Measurements from ENCODE around the gene RBMS1.

RBMS1 gene

DNA sequence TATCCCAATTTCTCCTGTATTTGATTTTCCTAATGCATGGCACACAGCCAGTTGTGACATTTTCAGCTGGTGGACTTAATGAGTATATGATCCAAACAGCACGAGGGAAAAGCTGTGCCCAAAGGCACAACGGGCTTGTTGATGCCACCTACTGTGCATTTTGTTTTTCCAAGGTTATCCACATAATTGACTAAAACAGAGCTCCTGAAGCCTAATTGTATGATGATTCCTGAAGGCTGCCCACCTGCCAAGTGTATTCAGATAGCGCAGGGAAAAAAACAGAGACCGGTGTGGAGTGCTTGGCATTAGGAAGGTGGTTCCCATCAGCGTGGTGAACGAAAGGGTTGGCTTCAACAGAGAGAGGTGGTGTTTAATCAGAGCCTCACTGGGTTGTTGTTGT is 14.9 kb downstream of the RBMS1 start:
- TF ChIP-seq, protein P1, sequence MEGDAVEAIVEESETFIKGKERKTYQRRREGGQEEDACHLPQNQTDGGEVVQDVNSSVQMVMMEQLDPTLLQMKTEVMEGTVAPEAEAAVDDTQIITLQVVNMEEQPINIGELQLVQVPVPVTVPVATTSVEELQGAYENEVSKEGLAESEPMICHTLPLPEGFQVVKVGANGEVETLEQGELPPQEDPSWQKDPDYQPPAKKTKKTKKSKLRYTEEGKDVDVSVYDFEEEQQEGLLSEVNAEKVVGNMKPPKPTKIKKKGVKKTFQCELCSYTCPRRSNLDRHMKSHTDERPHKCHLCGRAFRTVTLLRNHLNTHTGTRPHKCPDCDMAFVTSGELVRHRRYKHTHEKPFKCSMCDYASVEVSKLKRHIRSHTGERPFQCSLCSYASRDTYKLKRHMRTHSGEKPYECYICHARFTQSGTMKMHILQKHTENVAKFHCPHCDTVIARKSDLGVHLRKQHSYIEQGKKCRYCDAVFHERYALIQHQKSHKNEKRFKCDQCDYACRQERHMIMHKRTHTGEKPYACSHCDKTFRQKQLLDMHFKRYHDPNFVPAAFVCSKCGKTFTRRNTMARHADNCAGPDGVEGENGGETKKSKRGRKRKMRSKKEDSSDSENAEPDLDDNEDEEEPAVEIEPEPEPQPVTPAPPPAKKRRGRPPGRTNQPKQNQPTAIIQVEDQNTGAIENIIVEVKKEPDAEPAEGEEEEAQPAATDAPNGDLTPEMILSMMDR (IDR thresholded peaks at IDR 0.05; ENCODE audit: insufficient read depth, missing control alignments): no peak
- no peak for DNase-seq (ENCODE audit: insufficient read length, low spot score)
- no peak for FAIRE-seq

DNA sequence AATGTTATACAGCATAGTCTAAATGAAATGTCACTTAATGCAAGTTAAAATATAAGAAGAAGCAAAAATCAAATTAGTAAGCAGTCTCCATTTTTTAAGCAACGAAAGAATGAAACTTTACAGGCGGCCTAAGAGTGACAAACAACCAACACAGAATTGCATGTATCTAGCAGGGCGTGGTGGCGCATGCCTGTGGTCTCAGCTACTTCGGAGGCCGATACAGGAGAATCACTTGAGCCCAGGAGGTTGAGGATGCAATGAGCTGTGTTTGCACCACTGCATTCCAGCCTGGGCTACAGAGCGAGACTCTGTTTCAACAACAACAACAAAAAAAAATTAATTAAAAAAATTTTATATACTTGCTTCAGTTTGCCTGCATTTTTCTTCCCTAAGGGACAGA is 16.6 kb downstream of the RBMS1 start:
- TF ChIP-seq, protein P1 (IDR thresholded peaks at IDR 0.05; ENCODE audit: insufficient read depth, missing control alignments): no peak
- FAIRE-seq: no peak
- DNase-seq (ENCODE audit: insufficient read length, low spot score): no peak

DNA sequence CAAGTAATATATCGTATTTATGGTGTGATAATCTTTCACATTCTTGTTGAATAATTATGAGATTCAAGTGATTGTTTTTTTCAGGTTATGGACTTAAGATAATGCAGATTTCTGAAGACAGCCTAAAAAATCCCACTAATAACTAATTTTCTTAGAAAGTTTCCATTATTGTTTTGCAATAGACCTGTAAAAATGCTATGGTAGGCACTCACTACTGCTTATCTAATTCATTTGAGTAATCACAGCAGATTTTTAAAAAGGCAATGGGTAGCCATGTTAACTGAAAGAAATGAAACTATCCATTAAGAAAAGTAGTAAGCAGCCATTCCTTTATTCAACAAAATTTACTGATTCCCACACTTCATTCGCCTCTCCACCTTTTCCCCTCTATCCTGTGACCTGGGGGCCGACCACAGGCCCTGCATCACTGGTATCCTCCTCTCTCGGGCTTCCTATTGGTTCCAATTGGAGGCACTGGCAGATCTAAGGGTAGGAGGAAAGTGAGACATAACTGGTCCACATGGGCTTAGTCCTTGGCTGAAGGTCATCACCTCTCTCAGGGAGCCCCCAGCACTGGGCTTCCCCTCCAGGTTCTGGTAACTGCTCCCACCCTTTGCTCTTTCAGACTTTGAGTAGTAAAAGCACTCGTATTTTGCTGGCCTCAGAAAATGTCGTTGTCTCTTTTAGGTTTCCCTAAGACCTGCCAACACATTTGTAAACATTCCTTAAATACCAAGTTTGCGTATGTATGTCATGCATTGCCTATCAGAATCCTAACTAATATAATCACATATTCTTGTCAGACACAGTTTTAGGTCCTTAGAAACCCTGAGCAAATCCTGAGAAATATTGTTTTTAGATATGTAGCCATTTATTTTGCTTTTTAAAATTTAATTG is 18.5 kb downstream of the RBMS1 start:
- no peak for FAIRE-seq
- DNase-seq (ENCODE audit: insufficient read length, low spot score): no peak
- TF ChIP-seq, protein P1 (IDR thresholded peaks at IDR 0.05; ENCODE audit: insufficient read depth, missing control alignments): no peak

DNA sequence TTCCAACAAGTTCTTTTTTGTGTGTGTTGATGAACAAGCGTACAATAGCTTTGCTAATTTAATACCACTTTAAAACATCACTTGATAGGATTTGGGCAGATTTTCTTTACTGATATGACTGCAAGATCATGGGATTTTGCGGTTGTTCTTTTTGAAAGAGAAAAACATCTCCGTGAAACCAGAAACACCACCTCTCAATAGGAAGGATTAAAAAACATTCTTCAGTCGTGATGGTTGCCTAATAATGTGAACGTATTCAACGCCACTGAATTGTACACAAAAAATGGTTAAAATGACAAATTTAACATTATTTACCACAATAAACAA is 19.3 kb downstream of the RBMS1 start:
- DNase-seq (ENCODE audit: insufficient read length, low spot score): no peak
- no peak for FAIRE-seq
- TF ChIP-seq, protein P1 (IDR thresholded peaks at IDR 0.05; ENCODE audit: insufficient read depth, missing control alignments): no peak

DNA sequence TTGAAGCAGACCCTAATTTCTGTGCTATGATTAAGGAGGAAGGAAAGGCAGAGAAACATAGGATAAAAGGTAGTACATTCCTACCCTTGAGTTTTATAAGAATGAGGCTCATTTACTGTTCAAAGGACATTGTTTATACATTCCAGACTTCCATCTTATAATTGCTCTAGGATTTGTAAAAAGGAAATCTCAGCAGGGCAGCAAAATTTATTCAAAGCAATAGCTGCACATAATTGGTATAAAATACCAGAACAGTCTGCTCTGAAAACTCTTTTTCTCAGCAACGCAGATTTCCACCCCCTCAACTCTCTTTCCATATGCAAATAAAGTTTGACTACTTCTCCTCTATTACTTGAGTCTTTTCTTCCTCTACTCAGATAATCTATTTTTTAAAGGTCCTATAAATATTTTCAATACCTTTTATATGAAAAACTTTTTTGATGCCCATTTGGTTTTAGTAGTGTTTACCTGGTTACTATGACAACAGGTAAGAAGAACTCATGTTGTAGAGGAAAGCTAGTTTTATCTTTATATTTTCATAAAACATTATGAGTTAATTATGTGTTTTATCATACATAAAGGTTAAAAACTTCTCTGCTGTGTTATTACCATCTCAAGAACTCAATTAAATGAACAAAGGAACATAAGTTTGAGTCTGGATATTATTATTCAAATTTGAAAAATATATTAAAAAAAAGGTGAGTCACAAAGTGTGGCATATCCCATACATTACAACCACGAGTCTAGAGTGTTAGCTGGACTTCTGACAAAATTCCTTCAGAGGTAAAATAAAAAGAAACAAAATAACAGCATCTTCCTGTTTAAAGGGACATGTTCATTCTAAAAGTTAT is 19.9 kb downstream of the RBMS1 start:
- no peak for FAIRE-seq
- TF ChIP-seq, protein P1 (IDR thresholded peaks at IDR 0.05; ENCODE audit: insufficient read depth, missing control alignments): no peak
- no peak for DNase-seq (ENCODE audit: insufficient read length, low spot score)

DNA sequence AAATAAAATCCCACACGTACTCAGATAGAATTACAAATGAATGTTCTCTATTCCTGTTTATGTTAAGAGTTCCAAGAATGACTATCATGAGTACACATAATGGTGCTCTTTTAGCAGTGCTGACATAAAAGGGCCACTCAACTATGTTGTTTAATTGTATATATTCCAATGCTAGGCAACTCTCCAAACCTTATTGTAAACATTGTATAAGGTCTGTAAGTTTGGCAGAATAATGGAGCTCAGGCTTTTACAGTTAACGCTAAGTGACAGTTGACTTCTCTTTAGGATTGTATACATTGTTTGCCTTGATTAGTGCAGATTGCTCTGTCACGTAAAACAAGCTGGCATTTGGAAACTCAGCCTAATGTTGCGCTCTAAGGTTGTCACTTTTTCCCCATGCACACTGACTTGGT is 20.8 kb downstream of the RBMS1 start:
- DNase-seq (ENCODE audit: insufficient read length, low spot score) (no peak), FAIRE-seq (no peak)
- TF ChIP-seq, protein P1 (IDR thresholded peaks at IDR 0.05; ENCODE audit: insufficient read depth, missing control alignments): no peak
